ENCODE data around the gene USH2A. TPM values are rescaled to one million over a fixed set of nuclear protein-coding genes. Genes with fewer than 3 reads are reported as not detected.

Gene USH2A
- total RNA-seq, 2 experiments from 2014 or later: not detected

DNA sequence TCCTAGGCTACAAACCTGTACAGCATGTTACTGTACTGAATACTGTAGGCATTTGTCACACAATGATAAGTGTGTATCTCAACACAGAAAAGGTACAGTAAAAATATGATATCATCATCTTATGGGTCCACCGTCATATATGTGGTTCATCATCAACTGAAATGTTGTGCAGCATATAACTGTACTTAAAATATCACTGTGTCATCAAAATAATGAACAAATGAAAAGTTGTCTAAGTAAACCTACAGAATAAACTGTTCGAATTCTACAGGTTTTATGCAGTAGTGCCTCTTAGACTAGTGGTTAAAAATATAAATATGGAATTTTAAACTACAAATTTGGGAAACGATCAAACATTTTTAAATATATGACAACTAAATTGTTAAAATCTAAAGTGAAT, 527.4 kb downstream of the USH2A start:
- Mint-ChIP-seq H3K9me3 (no peaks in the 10 kb centered on the region), H3K4me1 (ENCODE audit: low read depth) (no peaks in the 10 kb centered on the region), H3K4me3 (no peak overlapping the region), H3K27me3 (no peaks in the 10 kb centered on the region), H3K27ac (no peak overlapping the region), H3K36me3 (ENCODE audit: low read depth) (no peaks in the 10 kb centered on the region)
- TF ChIP-seq, protein P1, sequence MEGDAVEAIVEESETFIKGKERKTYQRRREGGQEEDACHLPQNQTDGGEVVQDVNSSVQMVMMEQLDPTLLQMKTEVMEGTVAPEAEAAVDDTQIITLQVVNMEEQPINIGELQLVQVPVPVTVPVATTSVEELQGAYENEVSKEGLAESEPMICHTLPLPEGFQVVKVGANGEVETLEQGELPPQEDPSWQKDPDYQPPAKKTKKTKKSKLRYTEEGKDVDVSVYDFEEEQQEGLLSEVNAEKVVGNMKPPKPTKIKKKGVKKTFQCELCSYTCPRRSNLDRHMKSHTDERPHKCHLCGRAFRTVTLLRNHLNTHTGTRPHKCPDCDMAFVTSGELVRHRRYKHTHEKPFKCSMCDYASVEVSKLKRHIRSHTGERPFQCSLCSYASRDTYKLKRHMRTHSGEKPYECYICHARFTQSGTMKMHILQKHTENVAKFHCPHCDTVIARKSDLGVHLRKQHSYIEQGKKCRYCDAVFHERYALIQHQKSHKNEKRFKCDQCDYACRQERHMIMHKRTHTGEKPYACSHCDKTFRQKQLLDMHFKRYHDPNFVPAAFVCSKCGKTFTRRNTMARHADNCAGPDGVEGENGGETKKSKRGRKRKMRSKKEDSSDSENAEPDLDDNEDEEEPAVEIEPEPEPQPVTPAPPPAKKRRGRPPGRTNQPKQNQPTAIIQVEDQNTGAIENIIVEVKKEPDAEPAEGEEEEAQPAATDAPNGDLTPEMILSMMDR (IDR thresholded peaks at IDR 0.05): no peak
- intact Hi-C loops (cut with DNase I, micrococcal nuclease): no loop called here
- H3K4me3 ChIP-seq (ENCODE audit: low read length): no peak overlapping the region
- no peaks in the 10 kb centered on the region for H3K27me3 ChIP-seq (ENCODE audit: control insufficient read depth in 1 of 2, insufficient read depth in 2 of 2, low read length in 2 of 2)
- ATAC-seq (ENCODE audit: poor library complexity) (no peak), DNase-seq (no peak)
- no peaks in the 10 kb centered on the region for H3K4me1 ChIP-seq (ENCODE audit: insufficient read depth, low read length)
- peaks cover 0 to 4% of the 10 kb centered on the region in 2 experiments for H3K9me3 ChIP-seq (ENCODE audit: control insufficient read depth in 1 of 2, insufficient read depth in 1 of 2, low read length in 2 of 2)
- CTCF ChIA-PET: no interaction called here
- H3K27ac ChIP-seq (ENCODE audit: low read depth in 1 of 2, low read length in 2 of 2): no peak overlapping the region
- H3K36me3 ChIP-seq (ENCODE audit: insufficient read depth, low read length): no peaks in the 10 kb centered on the region
- POLR2A ChIA-PET: no interaction called here

GRCh38 chr1:215895276-215895675, 528.0 kb downstream of the USH2A start:
- no peak overlapping the region for H3K27ac ChIP-seq (ENCODE audit: low read depth in 1 of 2, low read length in 2 of 2)
- Mint-ChIP-seq H3K4me3 (no peak overlapping the region), H3K36me3 (ENCODE audit: low read depth) (no peaks in the 10 kb centered on the region), H3K27me3 (no peaks in the 10 kb centered on the region), H3K4me1 (ENCODE audit: low read depth) (no peaks in the 10 kb centered on the region), H3K27ac (no peak overlapping the region), H3K9me3 (no peaks in the 10 kb centered on the region)
- ATAC-seq (ENCODE audit: poor library complexity) (no peak), DNase-seq (no peak)
- TF ChIP-seq, protein P1 (IDR thresholded peaks at IDR 0.05): no peak
- no peaks in the 10 kb centered on the region for H3K36me3 ChIP-seq (ENCODE audit: insufficient read depth, low read length)
- POLR2A ChIA-PET: no interaction called here
- H3K27me3 ChIP-seq (ENCODE audit: control insufficient read depth in 1 of 2, insufficient read depth in 2 of 2, low read length in 2 of 2): no peaks in the 10 kb centered on the region
- H3K9me3 ChIP-seq (ENCODE audit: control insufficient read depth in 1 of 2, insufficient read depth in 1 of 2, low read length in 2 of 2): peaks cover 0 to 4% of the 10 kb centered on the region in 2 experiments
- CTCF ChIA-PET: no interaction called here
- no peak overlapping the region for H3K4me3 ChIP-seq (ENCODE audit: low read length)
- H3K4me1 ChIP-seq (ENCODE audit: insufficient read depth, low read length): no peaks in the 10 kb centered on the region
- intact Hi-C loops (cut with DNase I, micrococcal nuclease): no loop called here

DNA sequence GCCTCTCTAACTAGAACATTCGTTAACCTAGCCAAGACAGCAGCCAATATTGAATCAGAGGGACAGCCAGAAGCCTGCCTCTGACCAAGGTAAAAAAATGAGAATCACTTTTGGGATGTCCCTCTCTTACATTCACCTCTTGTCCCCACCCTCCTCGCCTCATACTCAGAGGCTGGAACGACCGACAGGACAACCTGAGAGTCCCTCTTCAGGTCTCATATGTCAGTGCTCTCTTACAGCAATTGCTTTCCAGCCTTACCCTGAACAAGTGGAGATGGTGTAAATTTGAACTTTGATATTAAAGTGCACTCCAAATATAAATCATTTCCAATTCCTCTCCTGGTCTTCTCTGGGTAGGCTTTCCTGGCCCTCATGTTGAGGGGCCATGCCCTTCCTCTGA, 528.6 kb downstream of the USH2A start:
- CTCF ChIA-PET: no interaction called here
- no peak overlapping the region for H3K27ac ChIP-seq (ENCODE audit: low read depth in 1 of 2, low read length in 2 of 2)
- no peaks in the 10 kb centered on the region for H3K27me3 Mint-ChIP-seq
- no peak overlapping the region for H3K4me3 Mint-ChIP-seq
- no peaks in the 10 kb centered on the region for H3K27me3 ChIP-seq (ENCODE audit: control insufficient read depth in 1 of 2, insufficient read depth in 2 of 2, low read length in 2 of 2)
- no peaks in the 10 kb centered on the region for H3K4me1 Mint-ChIP-seq (ENCODE audit: low read depth)
- no peak overlapping the region for H3K4me3 ChIP-seq (ENCODE audit: low read length)
- no peak for DNase-seq
- TF ChIP-seq, protein P1 (IDR thresholded peaks at IDR 0.05): no peak
- ATAC-seq (ENCODE audit: poor library complexity): no peak
- H3K36me3 ChIP-seq (ENCODE audit: insufficient read depth, low read length): no peaks in the 10 kb centered on the region
- H3K9me3 Mint-ChIP-seq: no peaks in the 10 kb centered on the region
- no peaks in the 10 kb centered on the region for H3K4me1 ChIP-seq (ENCODE audit: insufficient read depth, low read length)
- POLR2A ChIA-PET: no interaction called here
- no peaks in the 10 kb centered on the region for H3K36me3 Mint-ChIP-seq (ENCODE audit: low read depth)
- intact Hi-C loops (cut with DNase I, micrococcal nuclease): no loop called here
- no peak overlapping the region for H3K27ac Mint-ChIP-seq
- H3K9me3 ChIP-seq (ENCODE audit: control insufficient read depth in 1 of 2, insufficient read depth in 1 of 2, low read length in 2 of 2): peaks cover 0 to 4% of the 10 kb centered on the region in 2 experiments
